Thyroid gland (tissue), 4 donors: ENCODE data around the gene TYMS. TPM values are rescaled to one million over a fixed set of nuclear protein-coding genes. Genes with fewer than 3 reads are reported as not detected.

ENCODE experiments used
- DNase-seq, 2 donors: peaks; one replicate each; pipeline ENCODE4 v3.0.0-alpha.2; 2019
- H3K27ac ChIP-seq, 3 donors: fragments of 200-600 bp; sonication (generic); 1 replicate in 2 of 3; 2 replicates in 1 of 3; pipeline ENCODE4 v1.5.1; 2016 to 2019; ENCODE audit warnings: mild to moderate bottlenecking in 1 of 3, moderate library complexity in 1 of 3
- H3K27me3 ChIP-seq: fragments of 200-600 bp; sonication (generic); one replicate; pipeline ENCODE4 v1.5.1; 2019
- H3K36me3 ChIP-seq, 2 donors: fragments of 200-600 bp; sonication (generic); one replicate each; pipeline ENCODE4 v1.5.1; 2016 to 2019
- H3K4me1 ChIP-seq, 2 donors: fragments of 200-600 bp; sonication (generic); one replicate each; pipeline ENCODE4 v1.5.1; 2017 to 2019
- H3K4me3 ChIP-seq, 3 donors: fragments of 200-600 bp; sonication (generic); replicated peaks in 1 of 3; 1 replicate in 2 of 3; 2 replicates in 1 of 3; pipeline ENCODE4 v1.5.1; 2016; ENCODE audit warnings: mild to moderate bottlenecking in 1 of 3
- H3K9me3 ChIP-seq: fragments of 200-600 bp; sonication (generic); one replicate; pipeline ENCODE4 v1.5.1; 2017
- CTCF ChIP-seq, 6 experiments: fragments of 200-600 bp in 3 of 6; fragments of 450-650 bp in 3 of 6; sonication (generic) in 3 of 6; IDR thresholded peaks; one replicate each; pipeline ENCODE4 v1.5.1; 2016 to 2019; ENCODE audit warnings: antibody characterized with exemption in 6 of 6, mild to moderate bottlenecking in 2 of 6, inconsistent platforms in 1 of 6, moderate library complexity in 1 of 6
- POLR2A ChIP-seq, 2 donors: fragments of 450-650 bp; IDR thresholded peaks; one replicate each; pipeline ENCODE4 v1.6.1; 2017; ENCODE audit warnings: antibody characterized with exemption in 2 of 2, mild to moderate bottlenecking in 2 of 2, moderate library complexity in 1 of 2
- WGBS, 2 donors: methylation state at CpG; one replicate each; pipeline ENCODE4 v1.1.5; 2017; 5-methylcytosine and 5-hydroxymethylcytosine counted together
- intact Hi-C: fragments of 100-400 bp; cut with DNase I; formaldehyde crosslinking; loops from one replicate; pipeline ENCODE4 v1.15.1; 2023
- total RNA-seq, 4 donors: library from RNA; depleted of rRNA; stranded (reverse); fragments of >200 nt; gene quantifications; one replicate each; pipeline ENCODE4 v1.2.3, GENCODE V29; 2016

TYMS gene
- total RNA-seq, 4 donors from 2014 or later = 0.67 to 2.1 (median 1.8) TPM; not detected in 1

- intact Hi-C loops = loop anchor here (10.0 kb wide), 1 partner anchor 330 kb away; no protein-coding TSS in a partner anchor
- WGBS, 2 donors = 87 to 91% methylated on average over 5 of the region's 5 CpGs
- Histone ChIP-seq H3K27ac (no peak overlapping the region), H3K27me3 (no peaks in the 10 kb centered on the region), H3K4me1 (no peaks in the 10 kb centered on the region), H3K4me3 (no peak overlapping the region), H3K36me3 (no peaks in the 10 kb centered on the region), H3K9me3 (no peaks in the 10 kb centered on the region)
- DNase-seq = no peak
- TF ChIP-seq CTCF (IDR thresholded peaks at IDR 0.05) = no peak
- no peak for TF ChIP-seq POLR2A (IDR thresholded peaks at IDR 0.05)
Observed at GRCh38 chr18:615092-615521, 42.3 kb upstream of the TYMS start.

- DNase-seq = no peak
- H3K4me3 ChIP-seq = no peak overlapping the region
- TF ChIP-seq POLR2A (IDR thresholded peaks at IDR 0.05) = no peak
- H3K36me3 ChIP-seq = no peaks in the 10 kb centered on the region
- intact Hi-C loops = loop anchor here (10.0 kb wide), 1 partner anchor 331 kb away; no protein-coding TSS in a partner anchor
- 66 to 71% methylated on average over 4 of the region's 4 CpGs for WGBS, 2 donors
- no peaks in the 10 kb centered on the region for H3K4me1 ChIP-seq
- H3K27me3 ChIP-seq = no peaks in the 10 kb centered on the region
- no peaks in the 10 kb centered on the region for H3K9me3 ChIP-seq
- no peak overlapping the region for H3K27ac ChIP-seq
Observed at GRCh38 chr18:615773-616172, 41.7 kb upstream of the TYMS start.

GRCh38 chr18:616380-616995 lies 41.0 kb upstream of the TYMS start:
- Histone ChIP-seq H3K36me3 (no peaks in the 10 kb centered on the region), H3K9me3 (no peaks in the 10 kb centered on the region), H3K4me1 (no peaks in the 10 kb centered on the region), H3K4me3 (no peak overlapping the region), H3K27ac (no peak overlapping the region), H3K27me3 (no peaks in the 10 kb centered on the region)
- TF ChIP-seq CTCF (IDR thresholded peaks at IDR 0.05) = peak; percentile 16 to 61 (median 44)
- no peak for TF ChIP-seq POLR2A (IDR thresholded peaks at IDR 0.05)
- intact Hi-C loops = loop anchor here (10.0 kb wide), 1 partner anchor 332 kb away; no protein-coding TSS in a partner anchor
- WGBS, 2 donors = 38 to 53% methylated on average over 4 of the region's 4 CpGs
- no peak for DNase-seq

GRCh38 chr18:617970-618504 lies 39.4 kb upstream of the TYMS start:
- Histone ChIP-seq H3K9me3 (no peaks in the 10 kb centered on the region), H3K27me3 (no peaks in the 10 kb centered on the region), H3K27ac (no peak overlapping the region), H3K4me3 (no peak overlapping the region), H3K36me3 (no peaks in the 10 kb centered on the region), H3K4me1 (no peaks in the 10 kb centered on the region)
- WGBS, 2 donors = 87 to 91% methylated on average over 13 of the region's 13 CpGs
- TF ChIP-seq CTCF (IDR thresholded peaks at IDR 0.05) (no peak), POLR2A (IDR thresholded peaks at IDR 0.05) (no peak)
- no peak for DNase-seq
- intact Hi-C loops = loop anchor here (10.0 kb wide), 1 partner anchor 333 kb away; no protein-coding TSS in a partner anchor

GRCh38 chr18:618618-619017 lies 38.8 kb upstream of the TYMS start:
- 88 to 90% methylated on average over 5 of the region's 5 CpGs for WGBS, 2 donors
- TF ChIP-seq POLR2A (IDR thresholded peaks at IDR 0.05) = no peak
- TF ChIP-seq CTCF (IDR thresholded peaks at IDR 0.05) = no peak
- H3K27me3 ChIP-seq = no peaks in the 10 kb centered on the region
- no peaks in the 10 kb centered on the region for H3K4me1 ChIP-seq
- DNase-seq = no peak
- H3K4me3 ChIP-seq = no peak overlapping the region
- intact Hi-C loops = loop anchor here (10.0 kb wide), 1 partner anchor 334 kb away; no protein-coding TSS in a partner anchor
- no peak overlapping the region for H3K27ac ChIP-seq
- no peaks in the 10 kb centered on the region for H3K36me3 ChIP-seq
- H3K9me3 ChIP-seq = no peaks in the 10 kb centered on the region
